ENCODE measurements around the gene LTBP1. TPM values are rescaled to one million over a fixed set of nuclear protein-coding genes. Genes with fewer than 3 reads are reported as not detected.
"Not testable (repeated sequence)": the region's sequence is repeated elsewhere in the genome, so short reads cannot be mapped to it uniquely, and the experiment has no call there.

LTBP1 gene
- total RNA-seq, 1 donor from 2014 or later, result 36.1 TPM

GRCh38 chr2:33336036-33336625 lies 389.4 kb downstream of the LTBP1 start:
- DNase-seq (ENCODE audit: low read depth in 2 of 2), result peak in 1 of 2 donors; percentile 87

GRCh38 chr2:33337385-33337960 lies 390.7 kb downstream of the LTBP1 start:
- no peak for DNase-seq (ENCODE audit: low read depth in 2 of 2)

GRCh38 chr2:33337981-33338380 lies 391.2 kb downstream of the LTBP1 start:
- DNase-seq (ENCODE audit: low read depth in 2 of 2), result no peak

GRCh38 chr2:33339269-33339668 lies 392.5 kb downstream of the LTBP1 start:
- no peak for DNase-seq (ENCODE audit: low read depth in 2 of 2)

GRCh38 chr2:33340280-33340679 lies 393.5 kb downstream of the LTBP1 start:
- DNase-seq (ENCODE audit: low read depth in 2 of 2), result peak in 1 of 2 donors; percentile 99

- peak; percentile 96 to 98 for DNase-seq (ENCODE audit: low read depth in 2 of 2)
These were observed 395.4 kb downstream of the LTBP1 start for GRCh38 chr2:33342171-33342570.

- peak; percentile 26 to 90 for DNase-seq (ENCODE audit: low read depth in 2 of 2)
These were observed 396.0 kb downstream of the LTBP1 start for GRCh38 chr2:33342705-33343104.

GRCh38 chr2:33343387-33343895 lies 396.7 kb downstream of the LTBP1 start:
- DNase-seq (ENCODE audit: low read depth in 2 of 2), result no peak

DNA sequence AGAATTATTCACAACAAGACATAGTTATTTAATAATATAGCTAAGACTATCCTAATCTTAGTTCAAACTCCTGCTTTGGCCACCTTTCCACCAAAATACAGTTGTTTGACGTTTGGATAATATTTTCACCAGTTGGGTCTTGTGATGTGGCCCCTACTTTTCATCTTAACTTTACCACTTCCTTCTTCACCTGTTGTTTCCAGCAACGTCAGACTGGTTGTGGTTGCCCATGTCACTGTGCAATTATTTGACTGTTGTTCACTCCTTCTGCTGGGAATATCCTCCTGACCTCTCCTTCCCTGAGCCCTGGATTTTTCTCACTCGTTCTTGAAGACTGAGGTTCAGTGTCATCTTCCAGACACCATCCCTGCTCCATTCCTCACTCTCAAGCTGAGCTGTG lies 397.5 kb downstream of the LTBP1 start:
- DNase-seq (ENCODE audit: low read depth in 2 of 2), result no peak

DNA sequence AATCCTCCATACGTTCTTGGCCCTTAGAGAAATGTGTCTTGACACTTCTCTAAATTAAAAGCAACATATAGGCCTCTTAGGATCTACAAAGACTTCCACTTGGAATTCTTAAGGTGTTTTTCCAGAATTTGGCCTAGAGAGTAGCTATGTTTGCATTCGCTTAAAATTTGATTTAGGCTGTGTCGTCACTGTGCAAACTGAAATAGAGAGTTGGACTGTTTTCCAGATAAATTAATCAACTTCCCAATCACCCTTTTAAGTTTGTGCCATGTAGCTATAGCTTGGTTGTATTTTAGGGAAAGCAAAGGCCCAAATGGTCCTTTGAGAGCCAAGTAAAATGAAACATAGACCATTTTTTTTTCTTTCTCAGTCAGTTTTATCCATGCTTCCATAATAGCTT lies 401.1 kb downstream of the LTBP1 start:
- no peak for DNase-seq (ENCODE audit: low read depth in 2 of 2)

- DNase-seq (ENCODE audit: low read depth in 2 of 2), result no peak
These were observed 403.9 kb downstream of the LTBP1 start for GRCh38 chr2:33350632-33351031.

GRCh38 chr2:33351781-33352180 lies 405.0 kb downstream of the LTBP1 start:
- DNase-seq (ENCODE audit: low read depth in 2 of 2), result no peak

GRCh38 chr2:33354981-33355380 lies 408.2 kb downstream of the LTBP1 start:
- DNase-seq (ENCODE audit: low read depth in 2 of 2), result peak in 1 of 2 donors; percentile 65

DNA sequence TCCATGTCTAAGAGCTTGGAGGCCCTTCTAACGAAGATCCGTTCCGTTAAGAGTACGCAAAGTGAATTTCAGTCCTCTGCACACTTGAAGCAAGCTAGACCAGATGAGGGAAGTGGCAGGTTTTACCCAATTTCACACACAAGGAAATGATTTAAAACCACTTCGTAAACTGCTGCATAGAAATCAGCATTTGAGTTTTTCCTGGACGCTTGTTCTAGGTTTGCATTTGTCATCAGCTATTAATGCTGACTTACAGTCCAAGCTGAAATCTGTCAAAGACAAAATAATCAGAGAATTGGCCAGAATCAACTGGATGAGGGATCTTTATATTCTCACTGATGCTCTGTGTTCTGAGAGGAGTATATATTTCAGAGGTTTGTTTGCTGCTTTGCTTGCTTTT lies 412.1 kb downstream of the LTBP1 start:
- no peak for DNase-seq (ENCODE audit: low read depth in 2 of 2)

DNA sequence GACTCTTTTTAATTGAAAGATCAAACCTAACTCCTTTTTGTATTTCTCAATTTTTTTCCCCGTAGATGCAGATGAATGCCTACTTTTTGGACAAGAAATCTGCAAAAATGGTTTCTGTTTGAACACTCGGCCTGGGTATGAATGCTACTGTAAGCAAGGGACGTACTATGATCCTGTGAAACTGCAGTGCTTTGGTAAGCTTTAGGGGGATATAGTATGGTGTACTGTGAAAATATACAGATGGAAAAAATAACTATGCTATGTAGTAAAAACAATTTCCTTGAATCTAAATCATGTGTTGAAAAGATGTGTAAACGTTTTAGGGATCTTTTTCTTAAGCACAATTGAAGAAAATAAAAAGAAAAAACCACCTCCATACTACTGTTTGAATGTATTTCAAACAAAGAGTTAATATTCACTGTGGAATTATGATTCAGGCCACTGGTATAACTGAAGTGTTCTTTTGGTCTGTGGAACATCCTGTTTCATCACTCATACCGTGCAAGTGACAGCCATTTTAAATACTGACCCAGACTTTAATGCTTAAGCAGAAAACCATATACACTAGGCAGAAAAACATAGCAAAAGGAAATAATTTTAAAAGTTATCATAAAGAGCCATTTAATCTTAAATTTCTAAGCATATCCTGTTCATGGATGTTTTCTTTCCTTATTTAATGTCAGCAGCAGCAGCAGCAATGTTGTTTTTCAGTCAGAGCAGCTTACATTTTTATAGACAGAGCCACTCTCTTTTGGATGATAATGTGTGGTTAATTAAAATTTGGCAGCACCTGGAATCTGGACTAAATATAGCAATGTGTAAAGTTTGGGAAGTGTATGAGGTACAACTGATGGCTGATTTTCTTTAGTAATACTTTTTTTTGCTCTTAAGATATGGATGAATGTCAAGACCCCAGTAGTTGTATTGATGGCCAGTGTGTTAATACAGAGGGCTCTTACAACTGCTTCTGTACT lies 416.9 kb downstream of the LTBP1 start:
- DNase-seq (ENCODE audit: low read depth in 2 of 2), result peak; percentile 24 to 47

- no peak for DNase-seq (ENCODE audit: low read depth in 2 of 2)
These were observed 418.7 kb downstream of the LTBP1 start for GRCh38 chr2:33365264-33365970.

DNA sequence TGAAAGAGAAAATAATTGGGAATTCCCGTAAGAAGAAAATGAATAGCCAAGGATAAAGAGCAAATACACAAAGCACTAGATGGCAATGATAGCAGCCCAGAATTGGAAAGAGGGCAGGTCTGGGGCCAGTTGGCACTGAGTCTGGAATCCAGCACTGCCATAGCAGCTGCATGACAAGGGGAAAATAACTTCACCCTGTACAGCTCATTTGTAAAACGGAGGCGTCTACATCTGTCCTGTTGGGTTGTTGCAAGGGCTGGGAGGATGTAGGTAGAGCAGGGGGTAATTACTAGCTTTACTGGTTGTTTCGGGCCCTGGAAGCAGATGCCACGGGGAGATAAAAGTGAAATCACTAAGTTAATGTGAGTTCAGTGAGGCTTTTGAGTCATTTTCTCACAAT lies 419.7 kb downstream of the LTBP1 start:
- peak; percentile 85 to 96 for DNase-seq (ENCODE audit: low read depth in 2 of 2)

GRCh38 chr2:33368524-33368923 lies 421.8 kb downstream of the LTBP1 start:
- DNase-seq (ENCODE audit: low read depth in 2 of 2), result not testable (repeated sequence)

DNA sequence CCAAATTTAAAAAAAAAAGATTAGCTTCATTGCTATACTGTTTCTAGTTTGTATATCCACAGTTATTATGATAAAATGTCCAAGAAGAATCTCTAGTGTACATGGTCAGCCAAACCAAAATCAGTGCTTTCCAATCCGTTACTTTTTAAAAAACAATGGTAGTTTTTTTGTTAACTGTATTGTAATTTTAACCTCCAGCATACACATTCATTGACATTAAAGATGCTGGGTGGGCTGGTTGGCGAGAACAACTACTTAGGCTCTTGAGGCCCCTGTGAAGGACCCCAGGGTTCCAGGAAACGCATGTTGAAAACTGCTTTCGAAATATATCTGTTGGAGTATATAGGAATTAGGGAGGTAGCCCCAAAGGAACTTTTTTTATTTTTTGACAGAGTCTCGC lies 422.4 kb downstream of the LTBP1 start:
- DNase-seq (ENCODE audit: low read depth in 2 of 2), result no peak

DNA sequence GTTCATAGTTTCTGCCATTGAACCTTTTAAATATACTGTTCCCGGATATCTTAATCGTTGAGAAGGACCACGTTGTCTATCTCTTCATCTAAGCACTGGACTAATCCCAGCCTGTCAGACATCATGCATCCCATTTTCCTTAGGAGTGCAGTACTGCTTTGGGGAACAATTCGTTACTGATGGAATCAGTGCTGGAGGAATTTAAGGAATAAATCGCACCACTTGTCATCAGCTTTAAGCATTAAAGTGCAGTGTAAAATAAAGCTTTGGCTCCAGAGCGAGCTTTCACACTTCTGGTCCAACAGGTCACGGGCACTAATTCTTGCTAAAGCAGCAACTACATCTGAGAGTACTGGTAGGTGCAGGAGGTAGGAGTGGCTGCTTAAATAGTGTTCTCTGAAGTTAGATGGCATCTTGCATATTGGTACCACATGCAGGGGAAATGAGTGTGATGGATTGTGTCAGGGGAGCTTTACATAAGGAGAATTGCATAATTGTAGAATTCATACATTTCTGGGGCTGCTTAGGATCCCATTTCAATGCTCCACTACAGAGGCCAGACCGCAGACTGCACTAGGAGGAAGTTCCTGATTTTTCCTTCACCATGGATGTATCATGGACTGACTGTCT lies 424.0 kb downstream of the LTBP1 start:
- no peak for DNase-seq (ENCODE audit: low read depth in 2 of 2)

Data from lung microvascular endothelial cell (primary cell).